HG03045 (cell line): ENCODE measurements around the gene ADAMTS17.

Experiments used
- ATAC-seq: cut with Tn5 transposase; IDR thresholded peaks from one replicate; pipeline ENCODE4 v1.9.1; 2021; ENCODE audit warnings: mild to moderate bottlenecking, moderate library complexity; ENCODE audit not compliant: unreplicated experiment

The ADAMTS17 gene

GRCh38 chr15:100033140-100033857 is 308.5 kb downstream of the ADAMTS17 start:
- no peak for ATAC-seq

- no peak for ATAC-seq
Observed at GRCh38 chr15:100032358-100033085, 309.3 kb downstream of the ADAMTS17 start.

- ATAC-seq, result no peak
Observed at GRCh38 chr15:100031665-100032357, 310.0 kb downstream of the ADAMTS17 start.

GRCh38 chr15:100030586-100031229 is 311.1 kb downstream of the ADAMTS17 start:
- ATAC-seq, result no peak

GRCh38 chr15:100029868-100030479 is 311.8 kb downstream of the ADAMTS17 start:
- no peak for ATAC-seq

GRCh38 chr15:100029045-100029444 is 312.7 kb downstream of the ADAMTS17 start:
- no peak for ATAC-seq

- no peak for ATAC-seq
Observed at GRCh38 chr15:100026041-100026440, 315.7 kb downstream of the ADAMTS17 start.

- ATAC-seq, result no peak
Observed at GRCh38 chr15:100022806-100023205, 319.0 kb downstream of the ADAMTS17 start.

- no peak for ATAC-seq
Observed at GRCh38 chr15:100022391-100022790, 319.4 kb downstream of the ADAMTS17 start.

- ATAC-seq, result no peak
Observed at GRCh38 chr15:100021653-100022052, 320.1 kb downstream of the ADAMTS17 start.

- no peak for ATAC-seq
Observed at GRCh38 chr15:100020614-100021013, 321.2 kb downstream of the ADAMTS17 start.

- ATAC-seq, result no peak
Observed at GRCh38 chr15:100020189-100020588, 321.6 kb downstream of the ADAMTS17 start.

- no peak for ATAC-seq
Observed at GRCh38 chr15:100019601-100020000, 322.2 kb downstream of the ADAMTS17 start.

- no peak for ATAC-seq
Observed at GRCh38 chr15:100018191-100018590, 323.6 kb downstream of the ADAMTS17 start.

GRCh38 chr15:100017140-100017539 is 324.6 kb downstream of the ADAMTS17 start:
- no peak for ATAC-seq

GRCh38 chr15:100016632-100017031 is 325.1 kb downstream of the ADAMTS17 start:
- ATAC-seq, result no peak

- no peak for ATAC-seq
Observed at GRCh38 chr15:100011235-100011634, 330.5 kb downstream of the ADAMTS17 start.

- no peak for ATAC-seq
Observed at GRCh38 chr15:100009372-100009771, 332.4 kb downstream of the ADAMTS17 start.

GRCh38 chr15:100008258-100008657 is 333.5 kb downstream of the ADAMTS17 start:
- ATAC-seq, result no peak

- ATAC-seq, result no peak
Observed at GRCh38 chr15:100007609-100008008, 334.2 kb downstream of the ADAMTS17 start.

- ATAC-seq, result no peak
Observed at GRCh38 chr15:100005715-100006114, 336.1 kb downstream of the ADAMTS17 start.
